Upper lobe of right lung (tissue), 1 donor: ENCODE results near the gene CPA1. TPM values are rescaled to one million over a fixed set of nuclear protein-coding genes. Genes with fewer than 3 reads are reported as not detected.

Experiments
- ATAC-seq: fragments of 200-7000 bp; cut with Tn5 transposase; one replicate; pipeline ENCODE4 v1.9.1; 2020; ENCODE audit warnings: mild to moderate bottlenecking, moderate library complexity
- DNase-seq: peaks from one replicate; pipeline ENCODE4 v3.0.0-alpha.2; 2020
- H3K27ac ChIP-seq: fragments of 200-600 bp; one replicate; pipeline ENCODE4 v1.8.0; 2022
- H3K27me3 ChIP-seq: fragments of 200-600 bp; one replicate; pipeline ENCODE4 v1.8.0; 2022; ENCODE audit warnings: mild to moderate bottlenecking
- H3K36me3 ChIP-seq: fragments of 200-600 bp; one replicate; pipeline ENCODE4 v1.8.0; 2022
- H3K4me1 ChIP-seq: fragments of 200-600 bp; one replicate; pipeline ENCODE4 v1.8.0; 2022
- H3K4me3 ChIP-seq: fragments of 200-600 bp; one replicate; pipeline ENCODE4 v1.8.0; 2022; ENCODE audit warnings: mild to moderate bottlenecking
- H3K9me3 ChIP-seq: fragments of 200-600 bp; one replicate; pipeline ENCODE4 v1.8.0; 2022
- CTCF ChIP-seq: fragments of 200-600 bp; IDR thresholded peaks from one replicate; pipeline ENCODE4 v1.8.0; 2022; ENCODE audit warnings: antibody characterized with exemption
- intact Hi-C: fragments of 100-400 bp; cut with DNase I; formaldehyde crosslinking; loops from one replicate; pipeline ENCODE4 v1.11.0; 2022
- total RNA-seq: library from RNA; stranded (reverse); fragmentation: NEBNext Ultra II Directional; extraction: Animal tissue kit (Norgen Biotek cat#: 25700); gene quantifications from one replicate; pipeline ENCODE4 v1.2.1, GENCODE V29; 2021
- donor health status: DM: no; HTN: yes; CAD: no; lungs with severe emphysema.

CPA1 gene
- total RNA-seq, 1 donor from 2014 or later, result not detected

GRCh38 chr7:130421684-130422083 lies 41.4 kb downstream of the CPA1 start:
- ATAC-seq (peak; percentile 78), DNase-seq (no peak)
- Histone ChIP-seq H3K4me3 (no peak overlapping the region), H3K4me1 (no peaks in the 10 kb centered on the region), H3K36me3 (no peaks in the 10 kb centered on the region), H3K27me3 (no peaks in the 10 kb centered on the region), H3K9me3 (no peaks in the 10 kb centered on the region), H3K27ac (no peak overlapping the region)
- intact Hi-C loops, result no loop called here
- TF ChIP-seq CTCF, result no peak

GRCh38 chr7:130423501-130424037 lies 43.3 kb downstream of the CPA1 start:
- no peak for DNase-seq

GRCh38 chr7:130425796-130426195 lies 45.5 kb downstream of the CPA1 start:
- H3K27me3 ChIP-seq, result no peaks in the 10 kb centered on the region
- H3K4me1 ChIP-seq, result peaks cover 5% of the 10 kb centered on the region
- no peak for ATAC-seq

More at GRCh38 chr7:130423501-130424037, 43.3 kb downstream of the CPA1 start:
- no peak for ATAC-seq
- TF ChIP-seq CTCF, result no peak
- Histone ChIP-seq H3K4me3 (no peak overlapping the region), H3K9me3 (no peaks in the 10 kb centered on the region), H3K4me1 (no peaks in the 10 kb centered on the region), H3K27ac (no peak overlapping the region), H3K27me3 (no peaks in the 10 kb centered on the region), H3K36me3 (no peaks in the 10 kb centered on the region)
- intact Hi-C loops, result no loop called here

GRCh38 chr7:130426564-130426963 lies 46.3 kb downstream of the CPA1 start:
- no peak for TF ChIP-seq CTCF
- intact Hi-C loops, result no loop called here
- no peak for ATAC-seq

More at GRCh38 chr7:130425796-130426195, 45.5 kb downstream of the CPA1 start:
- no peak for DNase-seq
- intact Hi-C loops, result no loop called here
- Histone ChIP-seq H3K27ac (no peak overlapping the region), H3K9me3 (no peaks in the 10 kb centered on the region), H3K4me3 (no peak overlapping the region), H3K36me3 (no peaks in the 10 kb centered on the region)
- TF ChIP-seq CTCF, result no peak

GRCh38 chr7:130429019-130429418 lies 48.7 kb downstream of the CPA1 start:
- no peak for DNase-seq
- H3K36me3 ChIP-seq, result no peaks in the 10 kb centered on the region
- ATAC-seq, result no peak
- H3K4me3 ChIP-seq, result no peak overlapping the region
- no peak overlapping the region for H3K27ac ChIP-seq
- peaks cover 26% of the 10 kb centered on the region for H3K4me1 ChIP-seq
- no peaks in the 10 kb centered on the region for H3K27me3 ChIP-seq
- intact Hi-C loops, result no loop called here
- TF ChIP-seq CTCF, result no peak
- H3K9me3 ChIP-seq, result no peaks in the 10 kb centered on the region

More at GRCh38 chr7:130426564-130426963, 46.3 kb downstream of the CPA1 start:
- Histone ChIP-seq H3K4me3 (no peak overlapping the region), H3K36me3 (no peaks in the 10 kb centered on the region), H3K9me3 (no peaks in the 10 kb centered on the region), H3K4me1 (peaks cover 13% of the 10 kb centered on the region), H3K27me3 (no peaks in the 10 kb centered on the region), H3K27ac (no peak overlapping the region)
- no peak for DNase-seq

- DNase-seq (no peak), ATAC-seq (no peak)
- intact Hi-C loops, result no loop called here
- H3K9me3 ChIP-seq, result no peaks in the 10 kb centered on the region
- TF ChIP-seq CTCF, result no peak
- H3K4me3 ChIP-seq, result no peak overlapping the region
- H3K4me1 ChIP-seq, result peaks cover 26% of the 10 kb centered on the region
- H3K27me3 ChIP-seq, result no peaks in the 10 kb centered on the region
- H3K27ac ChIP-seq, result peak overlapping the region; percentile 51
- no peaks in the 10 kb centered on the region for H3K36me3 ChIP-seq
These were observed 49.8 kb downstream of the CPA1 start for GRCh38 chr7:130430115-130430514.
